H1 (cell line): ENCODE data around the gene CA10. TPM values are rescaled to one million over a fixed set of nuclear protein-coding genes. Genes with fewer than 3 reads are reported as not detected.

Experiments used
- CTCF ChIA-PET: fragments of 300-600 bp; sonication (Branson Sonifier 250); formaldehyde crosslinking; loops from one replicate; lab custom pipeline; 2021; ENCODE audit not compliant: partially characterized antibody; lab: Charles Lee
- POLR2A ChIA-PET: fragments of 300-600 bp; sonication (Branson Sonifier 250); formaldehyde crosslinking; loops from one replicate; lab custom pipeline; 2021; ENCODE audit warnings: inconsistent platforms; ENCODE audit not compliant: partially characterized antibody; lab: Charles Lee
- DNase-seq, 2 experiments: peaks; one replicate each; pipeline versions ENCODE4 v3.0.0 to v3.0.0-alpha.2; 2010 to 2022; ENCODE audit warnings: low spot score in 2 of 2, low read depth in 1 of 2, mixed read lengths in 1 of 2
- FAIRE-seq: peaks from 2 replicates; lab custom pipeline; 2011; peaks lifted over from hg19 to GRCh38; lab: Jason Lieb, UNC
- H2AFZ ChIP-seq: 2 replicates; pipeline ENCODE4 v1.8.1; 2012; ENCODE audit warnings: low read length, inconsistent platforms
- H2AK5ac ChIP-seq: 2 replicates; pipeline ENCODE4 v1.6.1; 2013; ENCODE audit warnings: low read depth, low read length
- H2BK120ac ChIP-seq: replicated peaks from 2 replicates; pipeline ENCODE3; 2013; ENCODE audit warnings: low read depth, low read length, inconsistent platforms
- H2BK12ac ChIP-seq: 2 replicates; pipeline ENCODE4 v1.6.1; 2013; ENCODE audit warnings: low read depth, low read length
- H2BK15ac ChIP-seq: 2 replicates; pipeline ENCODE4 v1.6.1; 2013; ENCODE audit warnings: low read length
- H2BK20ac ChIP-seq: 2 replicates; pipeline ENCODE4 v1.6.1; 2013; ENCODE audit warnings: low read length
- H2BK5ac ChIP-seq: 2 replicates; pipeline ENCODE4 v1.6.1; 2013; ENCODE audit warnings: low read depth, low read length
- H3K14ac ChIP-seq: 2 replicates; pipeline ENCODE4 v1.6.1; 2013; ENCODE audit warnings: inconsistent platforms; ENCODE audit not compliant: insufficient read length
- H3K18ac ChIP-seq: 2 replicates; pipeline ENCODE4 v1.6.1; 2013; ENCODE audit warnings: low read length; ENCODE audit errors: extremely low read depth
- H3K23ac ChIP-seq: 2 replicates; pipeline ENCODE4 v1.6.1; 2013; ENCODE audit warnings: inconsistent platforms; ENCODE audit not compliant: insufficient read length
- H3K23me2 ChIP-seq: 2 replicates; pipeline ENCODE4 v1.6.1; 2013; ENCODE audit warnings: low read depth, low read length
- H3K27ac ChIP-seq: 2 replicates; pipeline ENCODE4 v1.6.1; 2011; ENCODE audit warnings: low read depth, low read length, inconsistent platforms
- H3K27me3 ChIP-seq, 4 experiments: replicated peaks in 1 of 4; 1 replicate in 1 of 4; 2 replicates in 3 of 4; pipeline versions ENCODE4 v1.6.1 to v1.8.1; 2011 to 2013; ENCODE audit warnings: low read length in 3 of 4, mild to moderate bottlenecking in 3 of 4, inconsistent platforms in 2 of 4, mixed read lengths in 2 of 4, moderate library complexity in 1 of 4; ENCODE audit not compliant: control insufficient read depth in 3 of 4, insufficient read depth in 3 of 4; ENCODE audit errors: extremely low read depth in 1 of 4
- H3K36me3 ChIP-seq, 4 experiments: 2 replicates each; pipeline versions ENCODE4 v1.6.1 to v1.8.1; 2011 to 2013; ENCODE audit warnings: mild to moderate bottlenecking in 4 of 4, low read length in 3 of 4, moderate library complexity in 2 of 4, control low read depth in 1 of 4, inconsistent platforms in 1 of 4; ENCODE audit not compliant: insufficient read depth in 4 of 4, control insufficient read depth in 2 of 4
- H3K4ac ChIP-seq: replicated peaks from 2 replicates; pipeline ENCODE3; 2013; ENCODE audit warnings: low read length, low read depth, mixed read lengths, inconsistent platforms; ENCODE audit not compliant: insufficient read length
- H3K4me1 ChIP-seq, 4 experiments: replicated peaks in 1 of 4; 1 replicate in 1 of 4; 2 replicates in 3 of 4; pipeline versions ENCODE4 v1.6.1 to v1.8.1; 2011 to 2013; ENCODE audit warnings: low read length in 3 of 4, inconsistent platforms in 2 of 4, mixed read lengths in 1 of 4; ENCODE audit not compliant: insufficient read depth in 4 of 4, control insufficient read depth in 3 of 4
- H3K4me2 ChIP-seq, 2 experiments: 2 replicates each; pipeline versions ENCODE4 v1.6.1 to v1.8.1; 2011 to 2013; ENCODE audit warnings: low read depth in 2 of 2, low read length in 2 of 2, control low read depth in 1 of 2, inconsistent platforms in 1 of 2, mild to moderate bottlenecking in 1 of 2; ENCODE audit not compliant: insufficient read depth in 1 of 2
- H3K4me3 ChIP-seq, 4 experiments: fragments of 200-600, 300-600 bp in 1 of 4; sonication (generic), shearing (Covaris generic), sonication (Bioruptor Twin) in 1 of 4; 2 replicates each; pipeline versions ENCODE4 v1.5.1 to v1.8.1; 2011 to 2016; ENCODE audit warnings: low read length in 4 of 4, low read depth in 3 of 4, control low read depth in 2 of 4, inconsistent platforms in 2 of 4, mild to moderate bottlenecking in 2 of 4, mixed read lengths in 1 of 4, moderate library complexity in 1 of 4; ENCODE audit not compliant: insufficient read depth in 2 of 4; ENCODE audit errors: extremely low read depth in 1 of 4
- H3K56ac ChIP-seq: replicated peaks from 2 replicates; pipeline ENCODE3; 2013; ENCODE audit warnings: low read depth, mild to moderate bottlenecking, mixed read lengths, low read length, inconsistent platforms; ENCODE audit not compliant: insufficient read length
- H3K79me1 ChIP-seq: 2 replicates; pipeline ENCODE4 v1.6.1; 2013; ENCODE audit warnings: low read depth, low read length, control low read depth
- H3K79me2 ChIP-seq, 2 experiments: 2 replicates each; pipeline versions ENCODE4 v1.6.1 to v1.8.1; 2012 to 2013; ENCODE audit warnings: low read length in 2 of 2, mild to moderate bottlenecking in 2 of 2, inconsistent platforms in 1 of 2; ENCODE audit not compliant: insufficient read depth in 2 of 2, control insufficient read depth in 1 of 2
- H3K9ac ChIP-seq, 4 experiments: replicated peaks in 1 of 4; 1 replicate in 1 of 4; 2 replicates in 3 of 4; pipeline versions ENCODE4 v1.6.1 to v1.8.1; 2011 to 2013; ENCODE audit warnings: low read depth in 3 of 4, low read length in 3 of 4, control low read depth in 2 of 4, mild to moderate bottlenecking in 2 of 4, moderate library complexity in 2 of 4, inconsistent platforms in 1 of 4; ENCODE audit errors: extremely low read depth in 1 of 4
- H3K9me3 ChIP-seq, 2 experiments: 2 replicates each; pipeline versions ENCODE4 v1.6.1 to v1.8.1; 2012 to 2013; ENCODE audit warnings: mild to moderate bottlenecking in 2 of 2, moderate library complexity in 2 of 2, control low read depth in 1 of 2, inconsistent platforms in 1 of 2, low read depth in 1 of 2, low read length in 1 of 2, mixed read lengths in 1 of 2; ENCODE audit not compliant: insufficient read depth in 2 of 2
- H4K20me1 ChIP-seq, 2 experiments: replicated peaks in 1 of 2; 2 replicates each; pipeline versions ENCODE3 to v1.8.1; 2011 to 2013; ENCODE audit warnings: inconsistent platforms in 2 of 2, low read length in 2 of 2, mild to moderate bottlenecking in 1 of 2; ENCODE audit not compliant: insufficient read depth in 2 of 2, control insufficient read depth in 1 of 2
- H4K5ac ChIP-seq: 2 replicates; pipeline ENCODE4 v1.6.1; 2013; ENCODE audit warnings: low read length, low read depth, mixed read lengths, inconsistent platforms; ENCODE audit not compliant: insufficient read length
- H4K8ac ChIP-seq: 2 replicates; pipeline ENCODE4 v1.8.0; 2013; ENCODE audit warnings: mild to moderate bottlenecking, moderate library complexity, low read length, inconsistent platforms; ENCODE audit not compliant: insufficient read depth; ENCODE audit errors: extremely low read depth
- H4K91ac ChIP-seq: replicated peaks from 2 replicates; pipeline ENCODE3; 2013; ENCODE audit warnings: low read length, mixed read lengths, inconsistent platforms; ENCODE audit not compliant: insufficient read length
- KDM4A ChIP-seq: IDR thresholded peaks from one replicate; pipeline ENCODE4 v1.7.1; 2012; ENCODE audit warnings: low read depth, mild to moderate bottlenecking, moderate library complexity, low read length, inconsistent platforms; ENCODE audit not compliant: severe bottlenecking
- MAFK ChIP-seq: IDR thresholded peaks from 2 replicates; pipeline ENCODE4 v1.6.1; 2012; ENCODE audit warnings: low read depth, mild to moderate bottlenecking, improper control_type of control experiment, low read length
- WGBS, 2 experiments: shearing (Covaris generic) in 1 of 2; methylation state at CpG; one replicate each; pipeline versions ENCODE4 v1.1.6 to v1.1.7; 2013 to 2015; ENCODE audit warnings: low lambda C conversion rate in 2 of 2, mixed read lengths in 2 of 2, inconsistent platforms in 1 of 2, low coverage in 1 of 2, missing lambda C conversion rate in 1 of 2; ENCODE audit not compliant: insufficient replicate concordance in 2 of 2, insufficient coverage in 1 of 2, insufficient read length in 1 of 2; ENCODE audit errors: extremely low coverage in 1 of 2, missing lambda C conversion rate in 1 of 2; 5-methylcytosine and 5-hydroxymethylcytosine counted together
- polyA plus RNA-seq, 7 experiments: library from polyadenylated mRNA; depleted of rRNA in 3 of 7; stranded (reverse) in 5 of 7; unstranded in 2 of 7; fragments of >200 nt in 5 of 7; fragments of 200-250 nt in 2 of 7; gene quantifications; 1 replicate in 5 of 7; 2 replicates in 1 of 7; 4 replicates in 1 of 7; pipeline versions ENCODE4 v1.2.1 to v1.2.3, GENCODE V29; 2011 to 2013; ENCODE audit warnings: missing spikeins in 2 of 7, mixed read lengths in 2 of 7
- total RNA-seq: library from RNA; stranded (reverse); fragmentation: NEBNext Ultra II Directional; extraction: Animal tissue kit (Norgen Biotek cat#: 25700); gene quantifications from 2 replicates; pipeline ENCODE4 v1.2.1, GENCODE V29; 2021

CA10 gene
- total and polyA plus RNA-seq, 2 of the 8 experiments (the other 6 are each of a cell fraction or from before 2014, with no cell fraction given), result 0.60 to 0.63 TPM

DNA sequence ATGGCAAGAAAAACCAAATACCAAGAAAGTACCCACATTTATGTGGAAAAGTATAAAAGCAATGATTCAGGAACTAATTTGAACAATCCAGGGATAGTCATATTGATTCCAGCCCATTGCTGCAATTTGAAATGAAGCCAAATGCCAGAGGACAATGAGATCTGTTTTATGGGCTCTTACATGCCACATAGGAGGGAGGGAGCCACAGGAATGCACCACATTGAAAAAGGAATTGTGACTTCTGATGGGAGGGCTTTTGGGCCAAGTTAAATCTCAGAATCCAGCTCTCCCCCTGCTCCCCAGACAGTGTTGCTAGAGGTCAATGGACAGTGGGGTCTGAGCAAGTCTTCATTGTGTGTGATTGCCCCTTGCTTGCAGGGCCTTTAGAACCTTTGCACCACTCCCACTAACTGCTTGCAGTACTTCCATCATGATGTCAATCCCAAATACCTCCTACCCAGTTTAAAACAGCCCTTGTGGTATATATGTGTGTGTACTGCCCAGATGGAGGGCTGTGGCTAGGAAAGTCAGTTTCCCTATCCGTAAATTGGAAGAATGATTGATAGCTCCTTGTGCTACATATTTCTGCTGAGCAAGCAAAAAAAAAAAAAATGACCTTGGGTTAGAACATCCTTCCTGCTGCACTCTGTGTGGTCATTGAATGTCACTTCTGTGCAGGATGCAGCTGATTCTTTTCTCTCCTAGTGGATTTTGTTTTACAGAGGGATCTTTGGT lies 491.4 kb downstream of the CA10 start:
- no peak overlapping the region for H2BK20ac ChIP-seq
- H3K18ac ChIP-seq, result no peak overlapping the region
- no peak overlapping the region for H3K14ac ChIP-seq
- H3K4ac ChIP-seq, result no peak overlapping the region
- no peak overlapping the region for H4K8ac ChIP-seq
- no peaks in the 10 kb centered on the region for H3K79me1 ChIP-seq
- WGBS, 2 experiments, result 88% methylated on average over 1 of the region's 1 CpG; no CpG with 5 or more reads in 1 of the 2 experiments
- no peak overlapping the region for H3K27ac ChIP-seq
- peaks cover 10 to 28% of the 10 kb centered on the region in 2 experiments; a peak in 3 of 4 replicates for H3K9me3 ChIP-seq
- no peak overlapping the region for H3K23ac ChIP-seq
- no peak overlapping the region for H3K56ac ChIP-seq
- FAIRE-seq, result no peak
- H3K4me2 ChIP-seq, result no peak overlapping the region
- DNase-seq, result no peak
- no peak overlapping the region for H2BK120ac ChIP-seq
- no peaks in the 10 kb centered on the region for H3K23me2 ChIP-seq
- H3K36me3 ChIP-seq, result no peaks in the 10 kb centered on the region
- H2BK12ac ChIP-seq, result no peak overlapping the region
- H3K27me3 ChIP-seq, result no peaks in the 10 kb centered on the region
- TF ChIP-seq KDM4A (no peak), MAFK (peak; percentile 82)
- H2AFZ ChIP-seq, result no peak overlapping the region
- H2AK5ac ChIP-seq, result no peak overlapping the region
- ChIA-PET CTCF (interaction anchor here (0.7 kb wide), 1 partner anchor 31 kb away, joined by 3 read pairs; no protein-coding TSS in a partner anchor), POLR2A (no interaction called here)
- H4K5ac ChIP-seq, result no peak overlapping the region
- H3K4me3 ChIP-seq, result no peak overlapping the region
- no peaks in the 10 kb centered on the region for H4K20me1 ChIP-seq
- no peaks in the 10 kb centered on the region for H3K79me2 ChIP-seq
- no peak overlapping the region for H4K91ac ChIP-seq
- no peak overlapping the region for H2BK15ac ChIP-seq
- H3K4me1 ChIP-seq, result no peaks in the 10 kb centered on the region
- no peak overlapping the region for H3K9ac ChIP-seq
- H2BK5ac ChIP-seq, result no peak overlapping the region
